Colonic mucosa (tissue), 4 donors: ENCODE results near the gene ERH. TPM values are rescaled to one million over a fixed set of nuclear protein-coding genes. Genes with fewer than 3 reads are reported as not detected.
A peak's percentile ranks its signal among the peaks of the same experiment; 100 is the strongest.

Source experiments
- DNase-seq: peaks from one replicate; pipeline ENCODE4 v3.0.0-alpha.2; 2020
- H3K27ac ChIP-seq: fragments of 200-600 bp; one replicate; pipeline ENCODE4 v1.8.0; 2021
- H3K27me3 ChIP-seq: fragments of 200-600 bp; one replicate; pipeline ENCODE4 v1.8.0; 2021
- H3K36me3 ChIP-seq: fragments of 200-600 bp; one replicate; pipeline ENCODE4 v1.8.0; 2021
- H3K4me1 ChIP-seq: fragments of 200-600 bp; one replicate; pipeline ENCODE4 v1.8.0; 2021; ENCODE audit warnings: mild to moderate bottlenecking
- H3K4me3 ChIP-seq: fragments of 200-600 bp; one replicate; pipeline ENCODE4 v1.8.0; 2021
- H3K9ac ChIP-seq, 2 donors: one replicate each; pipeline ENCODE4 v1.7.0; 2013; ENCODE audit warnings: control low read depth in 2 of 2, low read depth in 2 of 2, low read length in 2 of 2
- H3K9me3 ChIP-seq: fragments of 200-600 bp; one replicate; pipeline ENCODE4 v1.8.0; 2021
- intact Hi-C: fragments of 100-400 bp; cut with DNase I; formaldehyde crosslinking; loops from one replicate; pipeline ENCODE4 v1.14.1; 2022
- total RNA-seq, 2 donors: library from RNA; stranded (reverse); fragmentation: NEBNext Ultra II Directional in 1 of 2; extraction: Animal tissue kit (Norgen Biotek cat#: 25700) in 1 of 2; gene quantifications; one replicate each; pipeline ENCODE4 v1.2.1, GENCODE V29; 2021
- TF ChIP-seq, protein P1 (sequence below): fragments of 200-600 bp; IDR thresholded peaks from one replicate; pipeline ENCODE4 v1.8.0; 2022; ENCODE audit warnings: antibody characterized with exemption, mild to moderate bottlenecking
- donor health status: healthy.
- donor health status: DM: no; HTN: no; CAD: no.
- donor health status: DM: no; HTN: no; CAD: no.

The ERH gene
- total RNA-seq, 2 donors from 2014 or later: 118 to 192 TPM

DNA sequence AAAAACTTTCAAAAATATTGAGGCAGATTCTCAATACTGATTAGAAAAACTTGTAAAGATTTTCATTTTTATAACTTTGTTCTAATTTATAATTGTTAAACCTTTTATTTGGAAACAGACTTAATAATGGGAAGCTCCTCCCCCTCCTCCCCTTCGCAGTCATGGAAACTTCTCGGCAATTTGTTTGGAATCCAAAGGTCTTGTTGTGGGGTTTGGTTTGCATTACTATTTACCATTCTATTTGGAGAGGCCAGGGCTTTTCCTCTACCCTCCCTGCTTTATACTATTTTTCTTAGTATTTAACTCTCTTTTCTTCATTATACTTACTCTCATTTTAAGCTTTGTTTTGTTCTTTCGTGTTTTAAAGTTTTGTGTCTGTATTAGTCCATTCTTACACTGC is 6.4 kb upstream of the ERH start:
- Histone ChIP-seq H3K9ac (no peak overlapping the region), H3K27ac (no peak overlapping the region), H3K36me3 (no peaks in the 10 kb centered on the region), H3K9me3 (no peaks in the 10 kb centered on the region), H3K4me3 (no peak overlapping the region), H3K4me1 (peaks cover 22% of the 10 kb centered on the region), H3K27me3 (no peaks in the 10 kb centered on the region)
- intact Hi-C loops: no loop called here
- TF ChIP-seq, protein P1, sequence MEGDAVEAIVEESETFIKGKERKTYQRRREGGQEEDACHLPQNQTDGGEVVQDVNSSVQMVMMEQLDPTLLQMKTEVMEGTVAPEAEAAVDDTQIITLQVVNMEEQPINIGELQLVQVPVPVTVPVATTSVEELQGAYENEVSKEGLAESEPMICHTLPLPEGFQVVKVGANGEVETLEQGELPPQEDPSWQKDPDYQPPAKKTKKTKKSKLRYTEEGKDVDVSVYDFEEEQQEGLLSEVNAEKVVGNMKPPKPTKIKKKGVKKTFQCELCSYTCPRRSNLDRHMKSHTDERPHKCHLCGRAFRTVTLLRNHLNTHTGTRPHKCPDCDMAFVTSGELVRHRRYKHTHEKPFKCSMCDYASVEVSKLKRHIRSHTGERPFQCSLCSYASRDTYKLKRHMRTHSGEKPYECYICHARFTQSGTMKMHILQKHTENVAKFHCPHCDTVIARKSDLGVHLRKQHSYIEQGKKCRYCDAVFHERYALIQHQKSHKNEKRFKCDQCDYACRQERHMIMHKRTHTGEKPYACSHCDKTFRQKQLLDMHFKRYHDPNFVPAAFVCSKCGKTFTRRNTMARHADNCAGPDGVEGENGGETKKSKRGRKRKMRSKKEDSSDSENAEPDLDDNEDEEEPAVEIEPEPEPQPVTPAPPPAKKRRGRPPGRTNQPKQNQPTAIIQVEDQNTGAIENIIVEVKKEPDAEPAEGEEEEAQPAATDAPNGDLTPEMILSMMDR: no peak
- DNase-seq: no peak

DNA sequence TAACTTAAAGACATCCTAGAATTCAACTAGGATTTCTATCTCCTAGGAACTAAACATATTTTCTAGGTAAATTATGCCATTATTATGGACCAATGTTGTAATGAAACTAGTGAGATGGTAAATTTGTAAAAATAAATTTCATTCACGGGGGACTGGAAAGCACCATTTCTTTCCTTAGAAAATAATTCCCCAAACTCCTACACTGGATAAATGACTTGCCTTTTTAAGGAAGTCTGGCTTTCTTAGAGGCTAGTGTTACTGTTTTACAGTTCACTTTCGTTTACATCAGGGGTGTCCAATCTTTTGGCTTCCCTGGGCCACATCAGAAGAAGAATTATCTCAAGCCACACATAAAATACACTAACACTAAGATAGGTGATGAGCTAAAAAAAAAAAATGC is 3.7 kb upstream of the ERH start:
- H3K9ac ChIP-seq: no peak overlapping the region

DNA sequence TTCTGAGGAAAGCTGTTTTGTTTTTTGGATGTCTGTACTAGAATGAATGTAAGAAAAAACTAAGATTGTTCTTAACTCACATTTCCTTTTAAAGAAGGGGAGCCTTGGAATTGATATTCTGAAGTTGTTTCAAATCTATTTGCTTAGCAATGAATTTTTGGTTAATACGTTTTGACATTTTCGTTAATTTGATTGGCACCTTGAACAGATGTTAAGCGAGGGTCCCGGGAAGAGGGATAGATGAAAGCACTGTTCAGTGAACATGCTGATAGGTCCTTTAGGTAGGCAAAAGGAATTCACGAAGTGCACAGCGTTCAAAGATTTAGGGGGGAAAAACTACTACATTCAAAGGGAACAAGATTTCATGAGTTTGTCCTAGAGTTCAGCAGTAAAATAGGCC is 2.1 kb upstream of the ERH start:
- TF ChIP-seq, protein P1: no peak
- no peak for DNase-seq
- intact Hi-C loops: no loop called here
- peaks cover 30% of the 10 kb centered on the region for H3K4me1 ChIP-seq
- no peak overlapping the region for H3K27ac ChIP-seq
- H3K27me3 ChIP-seq: no peaks in the 10 kb centered on the region
- peak overlapping the region; percentile 89 for H3K4me3 ChIP-seq
- H3K9me3 ChIP-seq: no peaks in the 10 kb centered on the region
- H3K9ac ChIP-seq: no peak overlapping the region
- no peaks in the 10 kb centered on the region for H3K36me3 ChIP-seq

More for the DNA sequence above, 3.7 kb upstream of the ERH start:
- Histone ChIP-seq H3K36me3 (no peaks in the 10 kb centered on the region), H3K27ac (no peak overlapping the region), H3K4me1 (peaks cover 28% of the 10 kb centered on the region), H3K27me3 (no peaks in the 10 kb centered on the region), H3K9me3 (no peaks in the 10 kb centered on the region), H3K4me3 (no peak overlapping the region)
- no peak for DNase-seq
- TF ChIP-seq, protein P1: no peak
- intact Hi-C loops: no loop called here

DNA sequence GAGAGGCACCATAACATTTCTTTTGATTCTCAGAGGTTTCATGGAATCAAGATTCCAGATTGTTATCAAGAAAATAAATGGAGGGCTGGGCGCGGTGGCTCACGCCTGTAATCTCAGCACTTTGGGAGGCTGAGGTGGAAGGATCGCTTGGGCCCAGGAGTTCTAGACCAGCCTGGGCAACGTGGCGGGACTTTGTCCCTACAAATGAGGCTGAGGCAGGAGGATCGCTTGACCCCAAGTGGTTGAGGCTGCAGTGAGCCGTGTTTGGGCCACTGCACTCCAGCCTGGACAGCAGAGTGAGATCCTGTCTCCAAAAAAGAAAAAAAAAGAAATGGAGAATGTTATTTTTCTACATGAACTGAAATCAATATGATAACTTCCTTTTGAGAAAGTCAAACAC is 1.7 kb upstream of the ERH start:
- H3K9me3 ChIP-seq: no peaks in the 10 kb centered on the region
- no peak overlapping the region for H3K27ac ChIP-seq
- intact Hi-C loops: no loop called here
- no peaks in the 10 kb centered on the region for H3K27me3 ChIP-seq
- peak overlapping the region; percentile 89 for H3K4me3 ChIP-seq
- no peak for DNase-seq
- TF ChIP-seq, protein P1: no peak
- H3K9ac ChIP-seq: no peak overlapping the region
- peaks cover 30% of the 10 kb centered on the region for H3K4me1 ChIP-seq
- no peaks in the 10 kb centered on the region for H3K36me3 ChIP-seq

DNA sequence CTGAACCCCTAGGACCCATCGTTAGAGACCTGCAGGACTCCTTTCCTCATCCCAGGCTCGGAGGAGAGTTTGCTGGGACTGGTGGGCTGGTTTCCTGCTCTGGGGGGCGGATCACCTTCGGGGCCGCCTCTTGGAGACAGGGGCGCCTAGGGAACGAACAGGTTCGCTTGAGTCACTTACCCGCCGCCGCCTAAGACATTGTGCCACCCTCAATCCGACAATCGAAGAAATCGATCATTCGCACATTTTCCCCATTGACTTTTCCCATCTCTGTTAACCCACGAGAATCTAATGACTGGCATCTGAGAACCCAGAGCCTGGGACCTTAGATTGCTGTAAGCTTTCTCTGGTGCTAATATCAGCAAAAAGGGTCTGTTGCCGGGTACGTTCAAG is 715 bp upstream of the ERH start:
- Histone ChIP-seq H3K27ac (peak overlapping the region; percentile 87), H3K36me3 (no peaks in the 10 kb centered on the region), H3K9ac (peak overlapping the region; percentile 82 to 86), H3K4me1 (peaks cover 30% of the 10 kb centered on the region), H3K9me3 (no peaks in the 10 kb centered on the region), H3K4me3 (peak overlapping the region; percentile 89), H3K27me3 (no peaks in the 10 kb centered on the region)
- TF ChIP-seq, protein P1: no peak
- DNase-seq: no peak
- intact Hi-C loops: no loop called here

DNA sequence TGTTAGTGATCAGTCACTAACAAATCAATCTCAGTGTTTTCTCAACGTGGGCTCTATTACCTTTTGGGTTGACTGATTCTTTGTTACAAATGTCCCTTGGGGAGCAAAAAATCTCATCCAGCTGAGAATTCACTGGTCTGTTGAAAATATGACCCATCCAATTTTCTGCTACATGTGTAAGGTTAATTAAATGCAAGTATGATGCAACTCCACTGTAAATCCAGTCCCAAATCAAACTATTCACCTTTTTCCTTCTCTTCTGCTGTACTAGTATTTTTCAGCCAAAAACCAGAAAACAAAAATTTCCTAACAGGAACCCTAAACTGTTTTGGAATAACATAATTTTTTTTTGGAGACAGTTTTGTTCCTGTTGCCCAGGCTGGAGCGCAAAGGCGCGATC is 2.2 kb downstream of the ERH start:
- H3K4me1 ChIP-seq: peaks cover 21% of the 10 kb centered on the region
- H3K36me3 ChIP-seq: peaks cover 14% of the 10 kb centered on the region
- H3K9ac ChIP-seq: no peak overlapping the region
- H3K27ac ChIP-seq: no peak overlapping the region
- DNase-seq: no peak
- TF ChIP-seq, protein P1: no peak
- intact Hi-C loops: no loop called here
- no peak overlapping the region for H3K4me3 ChIP-seq
- H3K9me3 ChIP-seq: no peaks in the 10 kb centered on the region
- no peaks in the 10 kb centered on the region for H3K27me3 ChIP-seq
